Activated T-cell treated with anti-CD3 and anti-CD28 coated beads for 1 hour (primary cell): ENCODE data around the gene GRK2.

Source experiments
- DNase-seq: peaks from one replicate; pipeline ENCODE4 v3.0.0-alpha.2; 2020; ENCODE audit warnings: low read depth

Gene GRK2

GRCh38 chr11:67270256-67271204 lies 4.3 kb downstream of the GRK2 start:
- DNase-seq = no peak

GRCh38 chr11:67271205-67271540 lies 4.9 kb downstream of the GRK2 start:
- DNase-seq = no peak

- no peak for DNase-seq
These were observed 5.4 kb downstream of the GRK2 start for GRCh38 chr11:67271541-67272284.

- no peak for DNase-seq
These were observed 6.3 kb downstream of the GRK2 start for GRCh38 chr11:67272327-67273259.

- DNase-seq = no peak
These were observed 7.2 kb downstream of the GRK2 start for GRCh38 chr11:67273260-67273990.

DNA sequence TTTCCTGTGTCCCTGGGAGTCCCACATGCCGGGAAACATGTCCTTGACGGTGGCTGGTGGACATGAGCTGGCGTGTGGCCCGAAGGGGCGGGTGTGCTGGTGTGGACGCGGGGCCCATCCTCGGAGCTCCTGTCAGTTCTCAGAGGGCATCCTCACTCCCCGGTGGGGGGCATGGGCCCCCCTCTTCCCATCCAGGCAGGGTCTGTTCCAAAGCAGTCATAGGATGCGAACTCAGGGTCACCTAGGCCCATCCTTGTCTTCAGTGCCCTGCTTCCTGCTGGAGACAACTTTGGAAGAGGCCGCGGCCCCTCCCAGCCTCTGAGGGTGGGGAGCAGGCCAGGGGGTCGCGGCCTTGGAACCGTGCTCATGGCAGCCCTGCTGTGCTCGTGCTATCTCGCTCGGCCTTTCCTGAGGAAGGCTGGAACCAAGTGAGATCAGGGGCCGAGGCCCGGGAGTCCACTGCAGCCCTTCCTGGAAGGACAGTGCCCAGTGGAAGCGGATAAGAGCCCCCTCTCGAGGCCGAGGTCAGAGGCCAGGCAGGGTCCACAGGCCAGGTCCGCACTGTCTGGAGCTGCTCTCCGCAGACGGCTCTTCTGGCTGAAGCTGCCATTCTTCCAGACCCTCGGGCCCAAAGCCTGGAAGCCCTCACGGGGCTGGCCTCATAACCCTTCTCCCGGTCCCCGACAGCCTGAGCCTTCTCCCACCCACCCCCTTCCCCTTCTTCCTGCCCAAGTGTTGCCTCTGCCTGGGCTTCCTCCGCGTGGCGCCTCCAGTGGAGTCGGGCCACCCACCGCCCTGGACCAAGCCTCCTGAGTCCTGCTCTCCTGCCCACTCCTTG lies 8.7 kb downstream of the GRK2 start:
- DNase-seq = no peak

GRCh38 chr11:67275606-67276409 lies 9.5 kb downstream of the GRK2 start:
- DNase-seq = no peak

DNA sequence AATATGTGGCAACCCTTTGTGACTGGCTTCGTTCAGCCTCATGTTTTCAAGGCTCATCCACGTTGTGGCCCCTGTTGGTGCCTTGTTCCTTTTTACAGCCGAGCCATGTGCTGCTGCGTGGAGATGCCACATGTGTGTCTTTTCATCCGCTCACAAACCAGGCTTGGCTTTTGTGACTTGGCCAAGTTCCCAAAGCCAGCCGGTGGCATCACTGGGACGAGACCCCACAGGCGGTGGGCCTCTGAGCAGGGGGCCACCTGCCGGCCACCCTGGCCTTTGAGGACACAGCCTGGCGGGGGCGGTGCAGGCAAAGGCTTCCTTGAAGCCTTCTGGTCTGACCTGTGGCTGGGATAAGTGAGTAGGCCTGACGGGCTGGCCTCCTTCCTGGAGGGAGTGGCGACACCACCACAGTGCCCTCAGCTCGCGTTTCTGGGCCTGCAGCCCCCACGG lies 10.5 kb downstream of the GRK2 start:
- DNase-seq = no peak

- DNase-seq = peak; percentile 88
These were observed 11.1 kb downstream of the GRK2 start for GRCh38 chr11:67277231-67277961.

- DNase-seq = no peak
These were observed 12.1 kb downstream of the GRK2 start for GRCh38 chr11:67278135-67278938.

DNA sequence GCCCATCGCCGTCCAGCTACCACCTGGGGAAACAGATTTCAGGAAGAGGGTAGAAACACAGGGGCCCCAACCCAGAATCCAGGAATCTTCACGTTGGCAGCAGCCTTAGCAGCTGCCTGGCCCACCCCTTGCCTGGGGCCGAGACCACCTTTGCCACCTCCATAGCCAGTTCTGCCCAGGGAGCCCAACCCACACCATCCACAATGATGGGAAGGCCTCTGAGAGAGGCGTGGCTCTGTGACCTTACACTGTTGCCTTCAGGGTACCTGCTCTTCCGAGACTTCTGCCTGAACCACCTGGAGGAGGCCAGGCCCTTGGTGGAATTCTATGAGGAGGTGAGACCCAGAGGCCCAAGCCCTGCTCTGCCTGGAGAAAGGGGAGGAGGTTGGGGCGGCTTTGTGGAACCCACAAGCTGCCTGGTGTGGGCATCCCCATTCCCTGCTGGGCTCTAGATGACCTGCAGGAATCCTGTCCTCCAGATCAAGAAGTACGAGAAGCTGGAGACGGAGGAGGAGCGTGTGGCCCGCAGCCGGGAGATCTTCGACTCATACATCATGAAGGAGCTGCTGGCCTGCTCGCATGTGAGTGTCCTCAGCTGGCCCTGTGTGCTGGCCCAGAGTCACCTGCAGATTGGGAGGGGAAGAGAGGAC lies 12.8 kb downstream of the GRK2 start:
- DNase-seq = no peak

GRCh38 chr11:67279589-67280340 lies 13.5 kb downstream of the GRK2 start:
- DNase-seq = no peak

- no peak for DNase-seq
These were observed 14.1 kb downstream of the GRK2 start for GRCh38 chr11:67280341-67280787.

DNA sequence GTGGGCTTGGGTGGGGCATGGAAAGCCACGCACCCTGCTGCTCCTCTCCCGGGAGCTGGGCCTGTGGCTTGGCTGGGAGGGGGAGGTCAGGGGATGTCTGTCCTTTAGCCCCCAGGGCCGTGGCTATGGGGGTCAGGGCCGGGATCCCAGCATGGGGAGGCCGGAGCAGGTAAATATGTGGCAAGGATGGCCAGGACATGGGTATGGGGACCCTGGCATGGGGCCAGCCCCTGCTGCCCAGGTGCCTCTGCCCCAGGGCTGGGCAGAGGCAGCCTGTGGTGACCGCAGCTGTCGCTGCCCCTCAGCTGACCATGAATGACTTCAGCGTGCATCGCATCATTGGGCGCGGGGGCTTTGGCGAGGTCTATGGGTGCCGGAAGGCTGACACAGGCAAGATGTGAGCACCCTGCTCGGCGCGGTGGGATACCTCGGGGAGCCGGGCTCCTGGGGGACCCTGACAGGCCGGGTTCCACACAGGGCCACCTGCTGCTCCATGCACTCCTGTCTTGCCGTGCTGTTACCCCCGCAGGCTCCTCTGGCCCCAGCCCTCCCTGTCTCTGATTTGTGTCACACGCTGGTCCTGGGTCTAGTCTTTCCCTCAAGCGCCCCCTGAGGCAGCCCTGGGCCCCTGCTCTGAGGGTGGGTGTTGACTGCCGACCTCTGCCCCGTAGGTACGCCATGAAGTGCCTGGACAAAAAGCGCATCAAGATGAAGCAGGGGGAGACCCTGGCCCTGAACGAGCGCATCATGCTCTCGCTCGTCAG lies 14.7 kb downstream of the GRK2 start:
- no peak for DNase-seq

DNA sequence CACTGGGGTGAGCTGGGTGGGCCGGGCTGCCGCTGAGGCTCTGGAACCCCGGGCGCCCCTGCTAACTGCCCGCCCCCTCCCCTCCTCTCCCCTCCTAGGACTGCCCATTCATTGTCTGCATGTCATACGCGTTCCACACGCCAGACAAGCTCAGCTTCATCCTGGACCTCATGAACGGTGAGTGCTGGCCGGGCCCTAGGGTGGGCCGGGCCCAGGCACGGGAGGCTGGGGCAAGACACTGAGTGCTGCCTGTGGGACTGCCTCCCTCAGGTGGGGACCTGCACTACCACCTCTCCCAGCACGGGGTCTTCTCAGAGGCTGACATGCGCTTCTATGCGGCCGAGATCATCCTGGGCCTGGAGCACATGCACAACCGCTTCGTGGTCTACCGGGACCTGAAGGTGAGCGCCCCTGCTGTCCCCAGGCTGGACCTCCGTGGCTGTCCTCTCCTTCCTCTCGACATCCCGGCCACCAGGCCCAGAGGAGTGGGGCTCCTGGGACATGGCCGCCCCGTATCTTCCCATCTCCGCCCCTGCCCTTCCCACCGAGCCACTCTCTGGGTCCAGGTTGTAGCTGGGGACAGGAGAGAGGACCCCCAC lies 15.4 kb downstream of the GRK2 start:
- no peak for DNase-seq
